ENCODE data around the gene PPP1R36.
A peak's percentile ranks its signal among the peaks of the same experiment; 100 is the strongest.

PPP1R36 gene

GRCh38 chr14:64531567-64531966, 18.2 kb upstream of the PPP1R36 start:
- H3K79me2 ChIP-seq (ENCODE audit: control insufficient read depth, insufficient read depth, low read length), result no peaks in the 10 kb centered on the region
- WGBS (ENCODE audit: extremely low coverage, insufficient coverage, low lambda C conversion rate), result no CpG with 5 or more reads among the region's 2 CpGs
- no peak overlapping the region for H2BK5ac ChIP-seq (ENCODE audit: low read length)
- H3K4ac ChIP-seq (ENCODE audit: low read depth, low read length), result no peak overlapping the region
- H3K36me3 ChIP-seq (ENCODE audit: control insufficient read depth, insufficient read depth, low read length), result no peaks in the 10 kb centered on the region
- H3K9ac ChIP-seq (ENCODE audit: low read length), result no peak overlapping the region
- H4K8ac ChIP-seq (ENCODE audit: low read depth, low read length), result no peak overlapping the region
- no peaks in the 10 kb centered on the region for H3K4me1 ChIP-seq (ENCODE audit: control insufficient read depth, low read depth, low read length)
- no peak overlapping the region for H3K56ac ChIP-seq (ENCODE audit: low read length)
- H2BK120ac ChIP-seq (ENCODE audit: low read depth, low read length), result no peak overlapping the region
- H2AK5ac ChIP-seq (ENCODE audit: low read length), result no peak overlapping the region
- no peak overlapping the region for H3K4me3 ChIP-seq (ENCODE audit: low read length)
- H3K27ac ChIP-seq (ENCODE audit: low read depth, low read length), result no peak overlapping the region
- no peak for DNase-seq
- H3K23ac ChIP-seq (ENCODE audit: low read length), result no peak overlapping the region
- no peak overlapping the region for H2BK15ac ChIP-seq (replicated peaks; ENCODE audit: low read depth)
- H3K4me2 ChIP-seq (ENCODE audit: low read length), result no peak overlapping the region
- no peaks in the 10 kb centered on the region for H3K27me3 ChIP-seq (ENCODE audit: insufficient read depth, low read length, poor library complexity)
- no peaks in the 10 kb centered on the region for H3K79me1 ChIP-seq (ENCODE audit: low read length)
- no peak overlapping the region for H3K18ac ChIP-seq (ENCODE audit: low read length)
- no peak overlapping the region for H4K5ac ChIP-seq (ENCODE audit: low read length)

GRCh38 chr14:64536488-64537245, 13.1 kb upstream of the PPP1R36 start:
- Histone ChIP-seq H3K9ac (ENCODE audit: low read length) (no peak overlapping the region), H3K4me3 (ENCODE audit: low read length) (no peak overlapping the region), H3K27me3 (ENCODE audit: insufficient read depth, low read length, poor library complexity) (no peaks in the 10 kb centered on the region), H4K5ac (ENCODE audit: low read length) (no peak overlapping the region), H3K36me3 (ENCODE audit: control insufficient read depth, insufficient read depth, low read length) (no peaks in the 10 kb centered on the region), H4K8ac (ENCODE audit: low read depth, low read length) (no peak overlapping the region), H3K4me2 (ENCODE audit: low read length) (no peak overlapping the region), H3K56ac (ENCODE audit: low read length) (peak overlapping the region; percentile 30), H3K27ac (ENCODE audit: low read depth, low read length) (no peak overlapping the region), H2BK120ac (ENCODE audit: low read depth, low read length) (no peak overlapping the region), H2BK15ac (replicated peaks; ENCODE audit: low read depth) (no peak overlapping the region), H2BK5ac (ENCODE audit: low read length) (no peak overlapping the region), H3K4ac (ENCODE audit: low read depth, low read length) (no peak overlapping the region), H3K4me1 (ENCODE audit: control insufficient read depth, low read depth, low read length) (peaks cover 2% of the 10 kb centered on the region), H3K79me2 (ENCODE audit: control insufficient read depth, insufficient read depth, low read length) (no peaks in the 10 kb centered on the region), H3K79me1 (ENCODE audit: low read length) (no peaks in the 10 kb centered on the region), H3K18ac (ENCODE audit: low read length) (no peak overlapping the region), H3K23ac (ENCODE audit: low read length) (no peak overlapping the region), H2AK5ac (ENCODE audit: low read length) (no peak overlapping the region)
- DNase-seq, result peak; percentile 71
- WGBS (ENCODE audit: extremely low coverage, insufficient coverage, low lambda C conversion rate), result no CpG with 5 or more reads among the region's 4 CpGs

GRCh38 chr14:64540208-64541202, 9.3 kb upstream of the PPP1R36 start, which contains the start of gene HSPA2:
Gene HSPA2 (plus strand): TSS chr14:64540741. CDS start chr14:64540850, 109 bp downstream.
- Histone ChIP-seq H2BK5ac (ENCODE audit: low read length) (no peak within 1 kb of the TSS), H3K79me1 (ENCODE audit: low read length) (no peaks in the 10 kb centered on the region), H3K36me3 (ENCODE audit: control insufficient read depth, insufficient read depth, low read length) (no peaks in the 10 kb centered on the region), H3K9ac (ENCODE audit: low read length) (peak within 1 kb of the TSS; percentile 62), H3K4ac (ENCODE audit: low read depth, low read length) (no peak within 1 kb of the TSS), H3K27ac (ENCODE audit: low read depth, low read length) (peak within 1 kb of the TSS; percentile 58), H3K79me2 (ENCODE audit: control insufficient read depth, insufficient read depth, low read length) (no peaks in the 10 kb centered on the region), H3K56ac (ENCODE audit: low read length) (peak within 1 kb of the TSS; percentile 84), H4K5ac (ENCODE audit: low read length) (no peak within 1 kb of the TSS), H4K8ac (ENCODE audit: low read depth, low read length) (peak within 1 kb of the TSS; percentile 68), H3K4me1 (ENCODE audit: control insufficient read depth, low read depth, low read length) (peaks cover 2% of the 10 kb centered on the region), H2AK5ac (ENCODE audit: low read length) (peak within 1 kb of the TSS; percentile 43), H2BK120ac (ENCODE audit: low read depth, low read length) (no peak within 1 kb of the TSS), H3K27me3 (ENCODE audit: insufficient read depth, low read length, poor library complexity) (no peaks in the 10 kb centered on the region), H3K4me3 (ENCODE audit: low read length) (peak within 1 kb of the TSS; percentile 45), H3K18ac (ENCODE audit: low read length) (peak within 1 kb of the TSS; percentile 65), H2BK15ac (replicated peaks; ENCODE audit: low read depth) (no peak within 1 kb of the TSS), H3K4me2 (ENCODE audit: low read length) (peak within 1 kb of the TSS; percentile 50), H3K23ac (ENCODE audit: low read length) (no peak within 1 kb of the TSS)
- WGBS (ENCODE audit: extremely low coverage, insufficient coverage, low lambda C conversion rate), result no CpG with 5 or more reads among the region's 79 CpGs
- peak; percentile 100 for DNase-seq

- no peak overlapping the region for H3K4me2 ChIP-seq (ENCODE audit: low read length)
- H3K36me3 ChIP-seq (ENCODE audit: control insufficient read depth, insufficient read depth, low read length), result no peaks in the 10 kb centered on the region
- no peak overlapping the region for H3K9ac ChIP-seq (ENCODE audit: low read length)
- peaks cover 2% of the 10 kb centered on the region for H3K4me1 ChIP-seq (ENCODE audit: control insufficient read depth, low read depth, low read length)
- no peak overlapping the region for H3K18ac ChIP-seq (ENCODE audit: low read length)
- no peak overlapping the region for H3K23ac ChIP-seq (ENCODE audit: low read length)
- H2BK15ac ChIP-seq (replicated peaks; ENCODE audit: low read depth), result no peak overlapping the region
- no peak overlapping the region for H2BK120ac ChIP-seq (ENCODE audit: low read depth, low read length)
- H2BK5ac ChIP-seq (ENCODE audit: low read length), result no peak overlapping the region
- WGBS (ENCODE audit: extremely low coverage, insufficient coverage, low lambda C conversion rate), result no CpG with 5 or more reads among the region's 73 CpGs
- no peaks in the 10 kb centered on the region for H3K79me1 ChIP-seq (ENCODE audit: low read length)
- H3K27ac ChIP-seq (ENCODE audit: low read depth, low read length), result no peak overlapping the region
- H3K4me3 ChIP-seq (ENCODE audit: low read length), result no peak overlapping the region
- H4K8ac ChIP-seq (ENCODE audit: low read depth, low read length), result no peak overlapping the region
- no peak overlapping the region for H3K56ac ChIP-seq (ENCODE audit: low read length)
- H4K5ac ChIP-seq (ENCODE audit: low read length), result no peak overlapping the region
- H3K79me2 ChIP-seq (ENCODE audit: control insufficient read depth, insufficient read depth, low read length), result no peaks in the 10 kb centered on the region
- peak; percentile 22 for DNase-seq
- H2AK5ac ChIP-seq (ENCODE audit: low read length), result no peak overlapping the region
- no peak overlapping the region for H3K4ac ChIP-seq (ENCODE audit: low read depth, low read length)
- H3K27me3 ChIP-seq (ENCODE audit: insufficient read depth, low read length, poor library complexity), result no peaks in the 10 kb centered on the region
Observed at GRCh38 chr14:64541261-64541971, 8.3 kb upstream of the PPP1R36 start.

- no peak overlapping the region for H2AK5ac ChIP-seq (ENCODE audit: low read length)
- H2BK120ac ChIP-seq (ENCODE audit: low read depth, low read length), result no peak overlapping the region
- H3K4me1 ChIP-seq (ENCODE audit: control insufficient read depth, low read depth, low read length), result peaks cover 2% of the 10 kb centered on the region
- no peaks in the 10 kb centered on the region for H3K36me3 ChIP-seq (ENCODE audit: control insufficient read depth, insufficient read depth, low read length)
- H3K56ac ChIP-seq (ENCODE audit: low read length), result peak overlapping the region; percentile 30
- no peak overlapping the region for H3K27ac ChIP-seq (ENCODE audit: low read depth, low read length)
- H3K9ac ChIP-seq (ENCODE audit: low read length), result peak overlapping the region; percentile 27
- H3K27me3 ChIP-seq (ENCODE audit: insufficient read depth, low read length, poor library complexity), result no peaks in the 10 kb centered on the region
- DNase-seq, result peak; percentile 24
- H3K79me1 ChIP-seq (ENCODE audit: low read length), result no peaks in the 10 kb centered on the region
- H4K8ac ChIP-seq (ENCODE audit: low read depth, low read length), result no peak overlapping the region
- no peak overlapping the region for H3K23ac ChIP-seq (ENCODE audit: low read length)
- no peak overlapping the region for H4K5ac ChIP-seq (ENCODE audit: low read length)
- no peak overlapping the region for H2BK5ac ChIP-seq (ENCODE audit: low read length)
- no peak overlapping the region for H2BK15ac ChIP-seq (replicated peaks; ENCODE audit: low read depth)
- peak overlapping the region; percentile 23 for H3K4me3 ChIP-seq (ENCODE audit: low read length)
- peak overlapping the region; percentile 23 for H3K4me2 ChIP-seq (ENCODE audit: low read length)
- H3K79me2 ChIP-seq (ENCODE audit: control insufficient read depth, insufficient read depth, low read length), result no peaks in the 10 kb centered on the region
- no peak overlapping the region for H3K18ac ChIP-seq (ENCODE audit: low read length)
- no peak overlapping the region for H3K4ac ChIP-seq (ENCODE audit: low read depth, low read length)
- no CpG with 5 or more reads among the region's 61 CpGs for WGBS (ENCODE audit: extremely low coverage, insufficient coverage, low lambda C conversion rate)
Observed at GRCh38 chr14:64541972-64542835, 7.6 kb upstream of the PPP1R36 start.
